Measurements from ENCODE around the gene ZDHHC14. TPM values are rescaled to one million over a fixed set of nuclear protein-coding genes. Genes with fewer than 3 reads are reported as not detected.

Gene ZDHHC14
- total RNA-seq, 2 donors from 2014 or later = 3.6 to 5.2 TPM

DNA sequence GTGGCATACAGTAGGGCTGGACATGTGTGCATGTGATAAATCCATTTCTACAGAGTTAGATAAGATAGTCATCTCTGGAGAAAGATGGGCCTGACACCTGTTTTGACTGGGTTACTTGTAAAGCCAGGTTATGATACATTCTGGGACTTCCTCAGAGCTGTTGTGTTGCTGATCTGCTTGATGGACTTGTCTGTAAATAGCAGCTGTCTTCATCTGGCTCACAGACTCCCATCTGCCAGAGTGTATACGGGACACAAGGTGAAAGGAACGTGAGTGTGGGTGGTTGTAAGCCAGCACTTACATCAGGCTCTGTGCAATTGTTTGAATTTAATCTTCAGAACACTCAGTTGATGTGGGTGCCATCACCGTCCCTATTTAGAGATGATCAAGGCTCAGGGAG is 49.8 kb downstream of the ZDHHC14 start:
- no peak for ATAC-seq
- Mint-ChIP-seq H3K36me3 (ENCODE audit: low read depth) (peaks cover 8% of the 10 kb centered on the region), H3K27me3 (peaks cover 13% of the 10 kb centered on the region), H3K4me3 (no peak overlapping the region), H3K4me1 (peaks cover 17% of the 10 kb centered on the region), H3K27ac (no peak overlapping the region)
- DNase-seq = no peak
- H3K9me3 ChIP-seq (ENCODE audit: control insufficient read depth, low read length, poor library complexity, severe bottlenecking) = no peaks in the 10 kb centered on the region

DNA sequence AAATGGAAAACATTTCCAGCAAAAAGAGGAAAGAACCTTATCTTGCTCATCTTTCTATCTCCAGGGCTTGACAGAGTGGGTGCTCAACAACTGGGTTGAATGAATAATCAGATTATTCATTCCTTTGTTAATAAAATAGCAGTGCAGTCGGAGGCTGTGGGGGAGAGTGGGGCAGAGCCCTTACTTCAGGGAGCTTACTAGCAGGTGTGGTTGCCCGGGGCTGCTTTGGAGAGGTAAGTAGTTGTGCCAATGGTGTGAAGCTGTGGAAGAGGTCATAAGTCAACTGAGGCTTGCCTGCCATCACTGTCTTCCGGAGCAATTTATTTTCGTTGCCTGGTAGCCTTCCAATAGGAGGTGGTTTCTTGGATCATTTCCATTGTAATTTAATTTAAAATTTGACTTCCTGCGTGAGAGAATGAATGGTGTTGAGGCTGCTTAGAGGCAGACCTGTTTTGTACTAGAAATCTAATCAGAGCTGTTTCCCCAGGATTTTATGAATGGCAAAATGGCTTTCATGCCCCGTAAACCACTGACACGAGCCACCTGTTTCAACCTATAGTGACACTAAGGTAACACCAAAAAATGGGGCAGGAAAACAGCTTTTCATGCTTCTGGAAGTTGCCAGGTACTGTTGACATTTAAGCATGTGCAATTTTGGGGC is 51.4 kb downstream of the ZDHHC14 start:
- Mint-ChIP-seq H3K4me3 (no peak overlapping the region), H3K4me1 (peaks cover 16% of the 10 kb centered on the region), H3K36me3 (ENCODE audit: low read depth) (peaks cover 2% of the 10 kb centered on the region), H3K27ac (no peak overlapping the region), H3K27me3 (peaks cover 1% of the 10 kb centered on the region)
- no peak for DNase-seq
- ATAC-seq = no peak
- H3K9me3 ChIP-seq (ENCODE audit: control insufficient read depth, low read length, poor library complexity, severe bottlenecking) = no peaks in the 10 kb centered on the region

DNA sequence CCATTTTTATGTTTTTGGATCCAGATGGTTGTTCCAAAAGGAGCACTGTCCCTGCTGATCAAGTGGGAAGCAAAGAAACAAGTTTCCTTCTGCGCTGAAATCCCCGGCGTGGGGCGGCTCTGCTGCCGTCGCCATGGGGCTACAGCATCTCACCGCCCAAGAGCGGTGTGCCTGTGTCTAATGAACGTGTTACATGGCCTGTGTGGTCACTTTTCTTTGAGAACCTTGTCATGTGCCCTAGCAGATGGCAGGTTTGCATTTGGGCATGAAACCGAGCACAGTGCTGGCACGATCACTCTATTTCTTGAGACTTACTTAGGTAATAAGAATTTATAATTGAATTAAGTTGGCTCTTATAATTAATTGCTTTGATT is 51.9 kb downstream of the ZDHHC14 start:
- no peaks in the 10 kb centered on the region for H3K27me3 Mint-ChIP-seq
- no peak for ATAC-seq
- H3K27ac Mint-ChIP-seq = no peak overlapping the region

DNA sequence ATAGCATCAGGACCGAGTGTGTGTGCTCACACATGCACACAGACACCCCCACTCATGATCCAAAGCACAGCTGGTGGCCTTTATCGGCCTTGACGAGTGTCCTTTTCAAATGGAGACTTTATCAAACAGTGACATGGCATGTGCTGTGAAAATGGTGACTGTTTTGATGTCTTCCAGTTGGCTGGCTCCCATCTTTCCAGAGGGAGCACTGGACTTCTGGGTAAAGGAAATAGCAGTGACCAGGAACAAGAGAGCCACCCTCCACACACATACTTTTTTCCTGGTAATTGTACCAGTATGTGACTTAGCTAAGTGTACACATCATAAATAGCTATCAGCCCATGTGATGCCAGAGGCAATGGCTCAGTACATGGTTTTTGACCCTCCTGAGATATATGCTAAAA is 52.7 kb downstream of the ZDHHC14 start:
- no peak for ATAC-seq
- Mint-ChIP-seq H3K27ac (no peak overlapping the region), H3K4me1 (peaks cover 15% of the 10 kb centered on the region), H3K36me3 (ENCODE audit: low read depth) (peaks cover 2% of the 10 kb centered on the region), H3K4me3 (no peak overlapping the region), H3K27me3 (no peaks in the 10 kb centered on the region)
- DNase-seq = no peak
- H3K9me3 ChIP-seq (ENCODE audit: control insufficient read depth, low read length, poor library complexity, severe bottlenecking) = no peaks in the 10 kb centered on the region

More for the DNA sequence above, 51.9 kb downstream of the ZDHHC14 start:
- no peak overlapping the region for H3K4me3 Mint-ChIP-seq
- no peak for DNase-seq
- no peaks in the 10 kb centered on the region for H3K9me3 ChIP-seq (ENCODE audit: control insufficient read depth, low read length, poor library complexity, severe bottlenecking)
- H3K4me1 Mint-ChIP-seq = peaks cover 16% of the 10 kb centered on the region
- H3K36me3 Mint-ChIP-seq (ENCODE audit: low read depth) = peaks cover 2% of the 10 kb centered on the region

DNA sequence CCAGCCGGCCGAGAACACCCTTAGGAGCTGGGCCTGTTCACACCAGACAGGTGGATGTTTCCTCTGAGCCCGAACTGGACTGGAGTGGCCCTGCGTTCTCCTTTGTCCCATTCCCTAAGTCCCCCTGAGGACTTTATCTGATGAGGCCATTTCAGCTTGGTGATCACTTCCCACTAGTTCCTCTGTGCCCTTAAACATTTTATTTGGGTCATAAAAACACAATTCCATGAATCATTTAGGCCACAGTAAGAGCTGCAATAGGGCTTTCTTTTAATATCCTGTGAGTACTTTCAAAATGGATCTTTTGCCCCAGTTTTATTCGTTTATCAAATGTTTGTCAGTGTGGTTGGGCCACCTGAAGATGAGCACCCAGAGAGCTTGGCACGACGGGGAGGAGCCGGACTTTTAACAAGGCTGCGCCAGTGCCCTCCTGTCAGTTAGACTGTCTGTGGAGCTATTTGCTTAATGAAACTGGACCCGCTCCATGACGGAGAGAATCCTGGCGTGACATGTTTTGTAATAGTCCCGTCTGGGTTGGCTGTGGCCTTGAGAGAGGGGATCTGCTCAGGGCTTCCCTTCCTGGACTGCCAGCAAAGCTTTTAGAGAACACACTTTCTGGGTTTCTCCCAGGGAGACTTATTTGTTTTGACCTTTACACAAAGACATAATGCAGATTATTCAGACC is 53.5 kb downstream of the ZDHHC14 start:
- Mint-ChIP-seq H3K4me1 (peaks cover 8% of the 10 kb centered on the region), H3K4me3 (no peak overlapping the region), H3K36me3 (ENCODE audit: low read depth) (peaks cover 4% of the 10 kb centered on the region), H3K27ac (no peak overlapping the region), H3K27me3 (no peaks in the 10 kb centered on the region)
- H3K9me3 ChIP-seq (ENCODE audit: control insufficient read depth, low read length, poor library complexity, severe bottlenecking) = no peaks in the 10 kb centered on the region
- no peak for DNase-seq
- ATAC-seq = no peak

DNA sequence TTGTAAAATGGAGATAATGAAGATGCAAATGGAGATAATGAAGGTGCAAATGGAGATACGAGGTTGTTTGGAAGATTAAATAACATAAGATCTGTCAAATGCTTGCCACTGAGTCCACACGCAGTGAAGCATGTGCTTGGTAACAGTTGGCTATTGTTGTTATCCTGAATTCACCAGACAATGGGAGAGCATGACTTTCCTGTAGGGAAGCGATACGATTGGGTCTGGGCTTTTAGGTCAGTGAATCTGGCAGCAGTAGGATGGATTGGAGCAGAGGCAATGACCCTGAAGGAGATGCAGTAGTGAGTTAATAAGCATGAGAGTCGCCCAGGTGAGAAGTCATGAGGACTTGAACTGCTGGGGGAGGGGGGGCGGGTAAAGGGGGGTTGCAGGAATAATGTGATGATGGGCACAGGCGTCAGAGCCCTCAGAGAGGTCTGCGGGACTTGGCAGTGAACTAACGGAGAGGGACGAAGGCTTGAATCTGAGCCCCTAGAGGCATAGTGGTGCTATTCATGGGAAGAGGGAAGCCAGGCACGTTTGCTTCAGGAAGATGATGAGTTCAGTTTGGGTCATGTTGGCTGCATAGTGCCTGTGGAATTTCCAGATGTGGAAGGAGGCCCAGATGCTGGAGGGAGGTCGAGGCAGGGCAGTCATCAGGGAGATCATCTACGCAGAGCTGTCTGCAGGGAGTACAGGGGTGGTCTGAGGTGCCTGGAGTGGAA is 55.4 kb downstream of the ZDHHC14 start:
- H3K27ac Mint-ChIP-seq = no peak overlapping the region
- DNase-seq (no peak), ATAC-seq (no peak)
- peaks cover 5% of the 10 kb centered on the region for H3K4me1 Mint-ChIP-seq
- H3K4me3 Mint-ChIP-seq = no peak overlapping the region
- no peaks in the 10 kb centered on the region for H3K27me3 Mint-ChIP-seq
- peaks cover 4% of the 10 kb centered on the region for H3K36me3 Mint-ChIP-seq (ENCODE audit: low read depth)
- no peaks in the 10 kb centered on the region for H3K9me3 ChIP-seq (ENCODE audit: control insufficient read depth, low read length, poor library complexity, severe bottlenecking)

DNA sequence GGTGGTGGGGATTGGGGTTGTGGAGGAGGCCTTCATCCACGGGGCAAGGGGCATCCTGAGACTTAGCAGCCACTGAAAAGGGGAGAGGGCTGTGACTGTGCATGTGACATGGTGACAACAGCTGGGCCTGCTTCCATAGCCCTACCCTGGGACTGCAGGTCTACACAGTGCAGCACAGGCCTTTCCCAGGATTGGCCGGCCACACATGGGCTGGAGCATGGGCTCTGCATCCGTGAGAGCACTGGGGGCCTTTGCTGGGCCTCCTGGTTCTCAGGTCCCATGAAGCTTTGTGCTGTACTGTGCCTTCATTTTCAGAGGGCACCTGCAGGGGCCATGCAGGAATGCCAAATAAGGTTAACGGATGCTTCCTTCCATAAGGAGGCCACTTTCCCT is 56.0 kb downstream of the ZDHHC14 start:
- Mint-ChIP-seq H3K27me3 (no peaks in the 10 kb centered on the region), H3K4me1 (peaks cover 5% of the 10 kb centered on the region), H3K27ac (no peak overlapping the region), H3K36me3 (ENCODE audit: low read depth) (peaks cover 4% of the 10 kb centered on the region), H3K4me3 (no peak overlapping the region)
- DNase-seq = no peak
- no peaks in the 10 kb centered on the region for H3K9me3 ChIP-seq (ENCODE audit: control insufficient read depth, low read length, poor library complexity, severe bottlenecking)
- ATAC-seq = no peak

DNA sequence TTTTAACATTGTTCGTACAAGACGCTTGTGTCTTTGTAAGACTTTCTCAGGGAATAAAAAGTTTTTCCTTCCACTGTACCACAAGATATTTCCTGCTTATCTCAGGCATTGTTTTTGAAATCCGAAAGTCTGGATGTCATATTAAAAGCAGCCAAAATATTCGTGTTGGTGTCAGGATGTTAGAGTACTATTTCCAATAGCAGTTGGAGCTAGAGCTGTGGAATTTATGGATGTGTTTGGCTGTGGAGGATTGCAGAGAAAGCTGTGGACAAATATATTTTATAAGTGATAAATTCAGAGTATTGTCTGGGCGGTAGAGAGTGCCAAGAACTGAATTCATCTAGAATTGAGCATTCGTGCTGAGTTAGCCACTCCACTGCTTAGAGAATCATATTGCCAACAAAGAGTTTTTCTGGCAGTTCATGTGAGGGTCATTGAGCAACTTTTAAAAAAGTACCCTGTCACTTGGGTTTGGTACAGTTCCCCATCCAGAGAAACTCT is 57.7 kb downstream of the ZDHHC14 start:
- no peak for ATAC-seq
- no peak overlapping the region for H3K4me3 Mint-ChIP-seq
- peaks cover 5% of the 10 kb centered on the region for H3K4me1 Mint-ChIP-seq
- peaks cover 4% of the 10 kb centered on the region for H3K36me3 Mint-ChIP-seq (ENCODE audit: low read depth)
- H3K9me3 ChIP-seq (ENCODE audit: control insufficient read depth, low read length, poor library complexity, severe bottlenecking) = no peaks in the 10 kb centered on the region
- H3K27ac Mint-ChIP-seq = no peak overlapping the region
- no peaks in the 10 kb centered on the region for H3K27me3 Mint-ChIP-seq
- no peak for DNase-seq

DNA sequence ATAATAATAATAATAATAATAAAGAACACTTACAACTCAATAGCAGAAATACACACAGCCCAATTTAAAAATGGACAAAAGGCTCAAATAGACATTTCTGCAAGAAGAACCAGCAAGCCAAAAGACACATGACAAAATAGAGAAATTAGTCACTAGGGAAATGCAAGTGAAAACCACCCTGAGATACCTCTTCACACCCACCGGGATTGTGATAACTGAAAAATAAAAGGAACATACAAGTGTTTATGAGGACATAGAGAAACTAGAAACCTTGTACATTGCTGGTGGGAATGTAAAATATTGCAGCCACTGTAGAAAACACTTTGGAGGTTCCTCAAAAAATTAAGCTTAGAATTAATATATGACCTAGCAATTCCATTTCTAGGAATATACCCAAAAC is 59.2 kb downstream of the ZDHHC14 start:
- H3K36me3 Mint-ChIP-seq (ENCODE audit: low read depth) = peaks cover 4% of the 10 kb centered on the region
- DNase-seq (no peak), ATAC-seq (no peak)
- H3K27ac Mint-ChIP-seq = no peak overlapping the region
- peaks cover 5% of the 10 kb centered on the region for H3K4me1 Mint-ChIP-seq
- no peak overlapping the region for H3K4me3 Mint-ChIP-seq
- no peaks in the 10 kb centered on the region for H3K9me3 ChIP-seq (ENCODE audit: control insufficient read depth, low read length, poor library complexity, severe bottlenecking)
- H3K27me3 Mint-ChIP-seq = no peaks in the 10 kb centered on the region

DNA sequence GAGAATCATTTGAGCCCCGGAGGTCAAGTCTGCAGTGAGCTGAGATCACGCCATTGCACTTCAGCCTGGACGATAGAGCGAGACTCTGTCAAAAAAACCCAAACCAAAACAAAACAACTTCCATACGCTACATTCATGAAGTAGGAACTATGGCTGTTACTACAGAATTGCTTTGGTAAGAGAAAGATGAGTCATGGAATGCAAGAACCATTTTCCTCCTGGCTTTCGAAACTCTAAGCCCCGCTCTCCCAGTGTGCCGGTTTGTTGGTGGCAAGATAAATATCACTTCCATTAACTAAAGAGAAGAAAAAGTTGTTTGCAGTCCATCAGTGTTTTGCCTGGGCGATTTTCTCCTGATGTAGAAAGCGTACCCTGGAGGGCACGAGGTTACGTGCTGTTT is 61.3 kb downstream of the ZDHHC14 start:
- H3K4me1 Mint-ChIP-seq = no peaks in the 10 kb centered on the region
- H3K4me3 Mint-ChIP-seq = no peak overlapping the region
- H3K36me3 Mint-ChIP-seq (ENCODE audit: low read depth) = peaks cover 2% of the 10 kb centered on the region
- no peaks in the 10 kb centered on the region for H3K9me3 ChIP-seq (ENCODE audit: control insufficient read depth, low read length, poor library complexity, severe bottlenecking)
- DNase-seq (no peak), ATAC-seq (no peak)
- no peaks in the 10 kb centered on the region for H3K27me3 Mint-ChIP-seq
- H3K27ac Mint-ChIP-seq = no peak overlapping the region

DNA sequence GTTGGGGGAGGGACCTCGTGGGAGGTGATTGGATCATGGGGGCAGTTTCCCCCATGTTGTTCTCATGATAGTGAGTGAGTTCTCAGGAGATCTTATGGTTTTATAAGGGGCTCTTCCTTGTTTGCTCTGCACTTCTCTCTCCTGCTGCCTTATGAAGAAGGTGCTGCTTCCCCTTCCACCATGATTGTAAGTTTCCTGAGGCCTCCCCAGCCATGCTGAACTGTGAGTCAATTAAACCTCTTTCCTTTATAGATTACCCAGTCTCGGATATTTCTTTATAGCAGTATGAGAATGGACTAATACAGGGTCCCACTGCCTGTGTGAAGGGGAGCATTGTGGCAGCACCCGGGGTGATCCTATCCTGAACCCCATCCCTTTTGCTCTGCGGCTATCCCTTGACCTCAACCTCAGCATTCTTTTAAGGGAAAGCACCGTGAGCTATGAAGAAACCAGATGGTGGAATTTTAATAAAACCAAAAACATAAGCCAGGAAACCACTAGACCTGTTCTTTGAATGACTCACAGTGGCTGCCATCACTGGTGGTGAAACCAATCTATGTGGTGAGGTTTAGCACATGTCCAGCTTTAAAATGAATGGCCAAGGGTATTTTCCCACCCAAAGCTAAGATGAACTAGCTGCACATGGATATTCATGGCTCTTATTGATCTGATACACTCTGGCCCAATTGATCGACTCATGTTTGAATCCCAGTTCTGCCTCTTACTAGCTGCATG is 62.2 kb downstream of the ZDHHC14 start:
- Mint-ChIP-seq H3K4me1 (no peaks in the 10 kb centered on the region), H3K27ac (no peak overlapping the region), H3K27me3 (no peaks in the 10 kb centered on the region), H3K36me3 (ENCODE audit: low read depth) (peaks cover 2% of the 10 kb centered on the region), H3K4me3 (no peak overlapping the region)
- DNase-seq (no peak), ATAC-seq (no peak)
- no peaks in the 10 kb centered on the region for H3K9me3 ChIP-seq (ENCODE audit: control insufficient read depth, low read length, poor library complexity, severe bottlenecking)

DNA sequence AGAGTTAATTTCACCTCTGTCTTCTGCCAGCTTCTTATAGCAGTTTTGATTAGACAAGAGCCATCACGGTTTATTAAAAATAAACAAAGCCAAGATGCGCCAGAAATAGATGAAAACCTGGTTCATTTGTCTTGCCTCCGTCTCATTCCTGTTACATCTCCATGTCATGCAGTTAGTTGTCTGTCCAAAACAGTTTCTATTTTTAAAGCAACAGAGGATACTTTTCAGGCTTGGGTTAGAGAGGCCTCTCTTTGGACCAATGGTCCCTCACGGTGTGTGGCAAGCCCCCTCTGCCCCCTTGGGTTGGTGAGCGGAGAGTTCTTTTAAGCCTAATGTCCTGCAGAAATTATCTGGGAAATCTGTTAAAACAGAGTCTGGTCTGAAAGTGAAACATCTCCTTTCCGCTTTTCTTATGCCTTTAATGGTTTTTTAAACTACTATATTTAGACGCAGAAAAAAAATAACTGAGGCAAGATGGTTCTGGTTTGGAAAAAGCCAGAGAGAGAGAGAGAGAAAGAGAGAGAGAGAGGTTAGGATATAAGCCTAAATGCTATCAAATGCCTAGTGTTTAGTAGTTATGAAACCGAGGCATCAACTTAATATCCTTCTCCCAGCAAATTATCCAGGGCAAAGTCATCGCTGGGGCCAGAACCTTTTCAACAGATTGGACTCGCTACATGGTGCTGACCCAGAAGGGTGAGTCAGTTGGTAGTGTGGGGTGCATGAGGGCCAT is 64.5 kb downstream of the ZDHHC14 start:
- DNase-seq = no peak
- H3K36me3 Mint-ChIP-seq (ENCODE audit: low read depth) = no peaks in the 10 kb centered on the region
- H3K27me3 Mint-ChIP-seq = no peaks in the 10 kb centered on the region
- peaks cover 2% of the 10 kb centered on the region for H3K4me1 Mint-ChIP-seq
- H3K9me3 ChIP-seq (ENCODE audit: control insufficient read depth, low read length, poor library complexity, severe bottlenecking) = no peaks in the 10 kb centered on the region
- H3K4me3 Mint-ChIP-seq = no peak overlapping the region
- ATAC-seq = no peak
- no peak overlapping the region for H3K27ac Mint-ChIP-seq

All from T-helper 17 cell (primary cell).